Right renal cortex interstitium (tissue), 3 donors: ENCODE data around the gene CELSR1. TPM values are rescaled to one million over a fixed set of nuclear protein-coding genes. Genes with fewer than 3 reads are reported as not detected.

Experiments used
- DNase-seq, 3 donors: peaks; one replicate each; pipeline ENCODE4 v3.0.0-alpha.2; 2013; ENCODE audit warnings: low read depth in 3 of 3, low spot score in 2 of 3
- polyA plus RNA-seq, 3 donors: library from polyadenylated mRNA; unstranded; fragments of 120-200 nt; gene quantifications; one replicate each; pipeline ENCODE4 v1.2.1, GENCODE V29; 2013; ENCODE audit not compliant: insufficient read length in 3 of 3

The CELSR1 gene
- polyA plus RNA-seq, 3 donors: 21.8 to 23.7 (median 22.8) TPM

DNA sequence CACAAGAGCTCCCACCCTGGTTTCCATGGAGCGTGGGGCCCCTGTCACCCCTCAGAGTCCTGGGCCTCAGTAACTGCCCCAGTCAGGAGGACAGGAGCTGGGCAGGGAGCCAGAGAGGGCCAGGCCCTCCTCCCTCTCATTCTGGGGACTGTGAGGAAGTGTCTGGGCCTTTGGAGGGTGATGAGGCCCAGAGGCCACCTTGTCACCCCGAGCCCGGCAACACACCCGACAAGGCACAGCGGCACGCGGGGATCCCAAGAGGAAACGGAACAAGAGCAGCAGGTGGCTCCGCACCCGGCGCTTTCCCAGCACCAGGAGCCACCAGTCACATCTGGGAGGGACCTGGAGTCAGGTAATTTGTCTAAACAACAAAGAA lies 72.1 kb downstream of the CELSR1 start:
- DNase-seq: no peak

GRCh38 chr22:46464701-46465344 lies 72.6 kb downstream of the CELSR1 start:
- DNase-seq: no peak

- no peak for DNase-seq
Observed at GRCh38 chr22:46464296-46464695, 73.1 kb downstream of the CELSR1 start.

DNA sequence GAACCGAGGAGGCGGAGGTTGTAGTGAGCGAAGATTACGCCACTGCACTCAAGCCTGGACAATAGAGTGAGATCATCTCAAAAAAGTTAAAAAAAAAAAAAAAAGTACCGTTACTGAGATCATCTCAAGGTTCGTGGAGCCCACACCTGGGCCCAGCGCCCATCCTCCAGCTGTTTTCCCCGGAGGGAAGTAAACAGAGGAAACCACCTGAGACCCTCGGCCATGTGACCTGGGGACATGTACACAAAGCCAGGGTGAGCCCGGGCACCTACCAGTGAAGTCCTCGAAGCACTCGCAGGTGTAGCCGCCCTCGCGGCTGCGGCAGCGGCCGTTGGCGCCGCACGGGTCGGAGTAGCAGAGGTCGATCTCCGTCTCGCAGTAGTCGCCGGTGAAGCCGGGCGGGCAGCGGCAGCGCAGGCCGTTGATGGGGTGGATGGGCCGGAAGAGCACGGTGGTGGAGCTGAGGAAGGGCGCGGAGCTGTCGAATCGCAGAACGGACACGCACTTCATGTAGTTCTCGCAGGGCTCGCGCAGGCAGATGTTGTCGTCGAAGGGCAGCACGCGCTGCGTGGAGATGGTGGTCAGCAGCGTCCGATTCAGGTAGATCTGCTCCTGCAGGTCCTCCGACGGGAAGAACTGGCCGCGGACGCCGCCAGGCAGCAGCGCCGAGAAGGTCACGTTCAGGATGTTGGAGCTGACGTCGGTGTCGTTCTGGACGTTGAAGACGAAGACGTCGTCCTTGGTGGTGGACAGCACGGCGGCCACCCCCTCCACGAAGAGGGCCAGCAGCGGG lies 73.8 kb downstream of the CELSR1 start:
- DNase-seq: no peak

- no peak for DNase-seq
Observed at GRCh38 chr22:46462726-46463371, 74.6 kb downstream of the CELSR1 start.

DNA sequence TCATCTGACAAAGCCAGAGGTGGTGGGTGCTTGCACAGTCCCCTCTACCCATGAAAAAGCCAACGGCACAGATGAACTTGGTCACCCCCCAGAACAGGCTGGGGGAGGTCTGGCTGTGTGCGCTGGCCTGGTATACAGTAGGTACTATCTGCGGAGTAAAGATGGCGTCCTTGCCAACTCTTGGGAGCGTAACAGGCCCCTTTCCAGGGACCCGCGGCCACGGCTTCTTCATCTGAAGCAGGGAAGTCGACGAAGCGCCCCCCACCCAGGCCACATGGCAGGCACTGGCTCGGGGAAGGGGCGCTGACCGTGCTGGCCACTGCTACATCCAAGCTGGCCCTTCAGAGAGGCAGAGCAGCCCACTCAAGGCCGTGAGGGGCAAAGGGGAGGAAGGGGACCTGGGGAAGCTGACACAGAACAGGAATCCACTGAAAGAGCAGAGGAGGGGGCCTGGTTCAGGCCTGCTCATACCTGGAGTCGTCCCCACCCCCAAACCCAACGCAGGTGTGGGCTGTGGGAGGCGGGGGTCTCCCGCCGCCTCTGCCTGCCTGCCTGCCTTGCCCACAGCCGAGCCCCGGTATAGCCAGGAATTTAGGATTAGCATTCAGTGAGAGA lies 75.7 kb downstream of the CELSR1 start:
- no peak for DNase-seq

- DNase-seq: no peak
Observed at GRCh38 chr22:46460857-46461256, 76.6 kb downstream of the CELSR1 start.

DNA sequence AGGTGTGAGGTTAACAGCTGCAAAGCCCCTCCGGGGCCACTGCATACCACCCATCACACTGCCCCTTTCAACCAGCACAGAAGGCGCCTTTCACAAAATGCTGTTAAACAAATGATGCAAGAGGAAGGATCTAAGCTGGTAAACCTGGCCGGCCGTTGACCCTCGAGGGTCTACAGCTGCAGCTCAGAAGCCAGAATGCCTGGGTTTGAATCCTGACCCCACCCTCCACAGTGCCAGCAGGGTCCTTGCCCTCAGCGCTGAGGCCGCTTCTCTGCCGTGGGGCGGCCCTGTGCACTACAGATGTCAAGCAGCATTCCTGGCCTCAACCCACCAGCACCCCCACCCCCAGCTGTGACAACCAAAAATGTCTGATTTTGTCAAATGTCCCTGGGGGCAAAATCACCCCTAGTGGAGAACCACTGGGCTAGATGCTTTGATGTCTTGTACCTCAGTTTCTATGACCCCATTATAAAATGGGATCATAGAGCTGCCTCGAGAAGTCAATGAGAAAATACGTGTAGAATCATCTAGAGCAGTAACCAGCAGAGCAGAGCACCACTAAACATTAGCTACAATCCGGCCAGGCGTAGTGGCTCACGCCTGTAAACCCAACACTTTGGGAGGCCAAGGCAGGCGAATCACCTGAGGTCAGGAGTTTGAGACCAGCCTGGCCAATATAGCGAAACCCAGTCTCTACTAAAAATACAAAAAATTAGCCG lies 77.9 kb downstream of the CELSR1 start:
- no peak for DNase-seq

DNA sequence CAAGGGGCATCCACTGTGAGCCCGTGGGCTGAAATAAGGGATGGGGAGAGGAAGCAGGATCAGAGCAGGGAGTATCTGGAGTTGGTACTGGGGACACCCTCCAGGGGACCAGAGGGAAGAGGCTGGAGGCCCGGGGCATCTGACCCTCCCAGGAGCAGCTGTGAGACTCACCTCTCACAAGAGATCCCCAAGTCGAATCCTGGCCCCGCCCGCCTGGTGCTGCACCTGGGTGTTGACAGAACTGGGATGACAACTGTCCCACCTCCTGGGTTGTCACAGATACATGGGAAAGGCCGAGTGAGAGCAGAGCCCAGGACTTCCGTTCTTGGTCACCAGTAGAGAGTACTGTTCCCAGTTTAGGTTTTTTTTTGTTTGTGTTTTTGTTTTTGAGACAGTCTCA lies 78.9 kb downstream of the CELSR1 start:
- DNase-seq: no peak

DNA sequence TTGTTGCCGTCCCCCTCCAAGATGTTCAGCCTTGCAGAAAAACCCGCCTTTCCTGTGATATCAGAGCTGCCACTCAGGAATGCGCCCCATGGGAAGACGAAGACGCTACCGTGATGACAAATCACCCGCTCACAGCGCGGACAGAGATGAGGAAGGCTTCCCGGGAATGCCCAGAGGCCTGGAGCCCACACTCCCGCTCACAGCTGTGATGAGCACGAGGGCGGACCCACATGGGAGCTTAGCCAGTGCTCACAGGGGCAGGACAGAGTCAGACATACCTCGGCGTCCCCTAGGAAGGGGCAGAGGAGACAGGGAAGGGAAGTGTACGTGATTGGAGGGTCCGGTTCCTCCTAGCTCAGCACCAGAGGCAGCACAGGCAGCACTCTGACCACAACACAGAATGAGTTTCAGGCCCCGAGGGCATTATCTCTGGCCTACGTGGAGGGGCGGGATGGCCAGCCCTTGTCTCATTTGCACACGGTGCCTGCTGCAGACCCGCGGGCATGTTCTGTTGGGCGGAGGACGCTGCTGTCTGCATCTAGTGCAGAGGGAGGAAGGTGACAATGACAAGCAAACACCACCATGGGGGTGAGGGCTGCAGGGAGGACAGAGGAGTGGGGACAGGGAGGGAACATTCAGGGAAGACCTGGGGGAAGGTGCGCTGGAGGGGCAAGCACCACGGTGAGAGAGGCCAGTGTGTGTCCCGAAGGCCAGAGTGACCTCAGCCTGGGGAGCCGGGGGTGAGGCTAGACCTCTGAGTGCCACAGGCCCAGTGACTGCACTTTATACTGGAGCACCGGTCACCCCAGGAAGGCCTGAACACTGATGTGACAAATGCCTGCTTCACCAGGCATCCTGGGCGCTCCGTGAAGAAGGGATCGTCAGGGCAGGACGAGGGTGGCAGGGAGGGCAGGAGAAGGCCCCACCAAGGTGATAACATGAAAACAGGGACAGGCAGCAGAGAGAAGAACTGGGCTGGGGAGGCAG lies 79.6 kb downstream of the CELSR1 start:
- no peak for DNase-seq

- no peak for DNase-seq
Observed at GRCh38 chr22:46456818-46457163, 80.6 kb downstream of the CELSR1 start.

- no peak for DNase-seq
Observed at GRCh38 chr22:46455446-46455845, 82.0 kb downstream of the CELSR1 start.

DNA sequence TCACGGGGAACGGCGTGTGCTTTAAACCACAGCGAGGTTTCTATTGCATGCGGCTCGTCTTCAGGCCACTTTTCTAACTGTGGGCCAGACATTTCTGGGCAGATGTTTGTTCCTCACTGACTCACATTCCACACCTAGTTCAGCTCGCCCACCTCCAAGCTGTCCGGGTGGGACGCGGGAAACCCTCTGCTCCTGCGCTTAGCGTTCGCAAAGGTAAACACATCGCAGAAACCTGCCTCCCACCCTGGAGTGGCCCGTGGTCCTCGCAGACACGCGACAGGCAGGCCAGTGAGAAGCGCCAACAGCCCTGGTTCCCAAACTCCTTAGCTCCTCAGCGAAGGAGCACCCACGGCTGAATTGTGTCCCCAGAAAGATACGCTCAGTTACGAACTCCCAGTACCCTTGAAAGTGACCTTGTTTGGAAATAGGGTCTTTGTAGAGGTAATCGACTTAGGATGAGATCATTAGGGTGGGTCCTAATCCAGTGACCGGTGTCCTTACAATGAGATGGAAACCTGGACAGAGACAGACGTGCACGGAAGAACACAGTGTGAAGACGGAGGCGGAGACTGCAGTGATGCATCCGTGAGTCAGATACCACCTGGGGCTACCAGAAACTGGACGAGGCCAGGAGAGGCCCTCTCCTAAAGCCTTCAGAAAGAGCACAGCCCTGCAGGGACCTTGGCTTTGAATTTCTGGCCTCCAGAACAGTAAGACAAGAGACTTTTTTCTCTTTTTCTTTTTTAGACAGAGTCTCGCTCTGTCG lies 82.7 kb downstream of the CELSR1 start:
- DNase-seq: no peak

GRCh38 chr22:46453829-46454503 lies 83.5 kb downstream of the CELSR1 start:
- DNase-seq: no peak

- DNase-seq: no peak
Observed at GRCh38 chr22:46453006-46453828, 84.2 kb downstream of the CELSR1 start.

GRCh38 chr22:46452195-46453005 lies 85.0 kb downstream of the CELSR1 start:
- no peak for DNase-seq

GRCh38 chr22:46451741-46452140 lies 85.7 kb downstream of the CELSR1 start:
- DNase-seq: no peak
